Endothelial cell of umbilical vein (primary cell): ENCODE data around the gene RELL2.
A peak's percentile ranks its signal among the peaks of the same experiment; 100 is the strongest.

ENCODE experiments used
- EZH2 ChIP-seq: IDR thresholded peaks from 2 replicates; pipeline ENCODE4 v1.6.1; 2012; ENCODE audit warnings: borderline replicate concordance, low read depth, mild to moderate bottlenecking, moderate library complexity, low read length, inconsistent platforms; ENCODE audit not compliant: severe bottlenecking
- POLR2AphosphoS5 ChIP-seq: IDR thresholded peaks from 2 replicates; pipeline ENCODE4 v1.6.1; 2012; ENCODE audit warnings: low read depth, mild to moderate bottlenecking, control low read depth, low read length, moderate library complexity; ENCODE audit not compliant: insufficient read depth
- TF ChIP-seq, protein P1 (sequence below), 2 donors: IDR thresholded peaks; 1 replicate in 1 of 2; 2 replicates in 1 of 2; pipeline ENCODE4 v1.5.1; 2011; ENCODE audit warnings: low read length in 2 of 2, mild to moderate bottlenecking in 2 of 2, moderate library complexity in 2 of 2, control low read depth in 1 of 2, inconsistent platforms in 1 of 2, low read depth in 1 of 2; ENCODE audit not compliant: insufficient read depth in 1 of 2; ENCODE audit errors: extremely low read depth in 1 of 2

DNA sequence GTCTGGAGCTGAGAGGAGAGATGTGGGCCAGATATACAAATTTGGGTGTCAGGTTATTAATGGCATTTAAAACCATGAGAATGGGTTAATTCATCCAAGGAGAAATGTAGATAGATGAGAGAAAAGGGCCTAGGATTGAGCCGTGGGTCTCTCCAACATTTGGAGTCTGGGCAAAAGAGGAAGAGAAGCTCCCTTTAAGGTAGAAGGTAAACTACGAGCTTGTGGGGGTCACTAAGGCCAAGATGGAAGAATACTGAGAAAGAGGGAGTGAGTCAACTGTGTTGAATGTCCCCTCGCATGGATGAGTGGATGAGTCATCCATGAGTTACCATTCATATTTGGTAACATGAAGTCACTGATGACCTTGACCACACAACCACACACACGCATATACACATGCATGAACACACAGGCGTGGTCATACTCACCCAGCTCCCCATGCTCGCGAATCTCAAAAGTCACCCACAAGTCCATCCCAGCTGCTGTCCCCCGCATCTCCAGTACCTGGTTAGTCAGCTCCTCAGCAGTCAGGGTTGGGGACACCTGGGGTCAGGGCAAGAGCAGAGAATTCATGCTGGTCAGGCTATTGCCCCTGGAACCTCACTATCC lies 21.2 kb downstream of the RELL2 start:
- TF ChIP-seq POLR2AphosphoS5 = peak; percentile 45
- TF ChIP-seq, protein P1, sequence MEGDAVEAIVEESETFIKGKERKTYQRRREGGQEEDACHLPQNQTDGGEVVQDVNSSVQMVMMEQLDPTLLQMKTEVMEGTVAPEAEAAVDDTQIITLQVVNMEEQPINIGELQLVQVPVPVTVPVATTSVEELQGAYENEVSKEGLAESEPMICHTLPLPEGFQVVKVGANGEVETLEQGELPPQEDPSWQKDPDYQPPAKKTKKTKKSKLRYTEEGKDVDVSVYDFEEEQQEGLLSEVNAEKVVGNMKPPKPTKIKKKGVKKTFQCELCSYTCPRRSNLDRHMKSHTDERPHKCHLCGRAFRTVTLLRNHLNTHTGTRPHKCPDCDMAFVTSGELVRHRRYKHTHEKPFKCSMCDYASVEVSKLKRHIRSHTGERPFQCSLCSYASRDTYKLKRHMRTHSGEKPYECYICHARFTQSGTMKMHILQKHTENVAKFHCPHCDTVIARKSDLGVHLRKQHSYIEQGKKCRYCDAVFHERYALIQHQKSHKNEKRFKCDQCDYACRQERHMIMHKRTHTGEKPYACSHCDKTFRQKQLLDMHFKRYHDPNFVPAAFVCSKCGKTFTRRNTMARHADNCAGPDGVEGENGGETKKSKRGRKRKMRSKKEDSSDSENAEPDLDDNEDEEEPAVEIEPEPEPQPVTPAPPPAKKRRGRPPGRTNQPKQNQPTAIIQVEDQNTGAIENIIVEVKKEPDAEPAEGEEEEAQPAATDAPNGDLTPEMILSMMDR (IDR thresholded peaks at IDR 0.05; ENCODE audit: extremely low read depth in 1 of 2, insufficient read depth in 1 of 2, low read depth in 1 of 2, low read length in 2 of 2) = no peak
- no peak for TF ChIP-seq EZH2
